HG02759 (cell line): ENCODE measurements around the gene GIPC3.
A peak's percentile ranks its signal among the peaks of the same experiment; 100 is the strongest.
"Not testable (repeated sequence)": the region's sequence is repeated elsewhere in the genome, so short reads cannot be mapped to it uniquely, and the experiment has no call there.

Experiments used
- ATAC-seq: cut with Tn5 transposase; IDR thresholded peaks from one replicate; pipeline ENCODE4 v1.9.1; 2021; ENCODE audit warnings: mild to moderate bottlenecking, moderate library complexity; ENCODE audit not compliant: unreplicated experiment

Gene GIPC3

DNA sequence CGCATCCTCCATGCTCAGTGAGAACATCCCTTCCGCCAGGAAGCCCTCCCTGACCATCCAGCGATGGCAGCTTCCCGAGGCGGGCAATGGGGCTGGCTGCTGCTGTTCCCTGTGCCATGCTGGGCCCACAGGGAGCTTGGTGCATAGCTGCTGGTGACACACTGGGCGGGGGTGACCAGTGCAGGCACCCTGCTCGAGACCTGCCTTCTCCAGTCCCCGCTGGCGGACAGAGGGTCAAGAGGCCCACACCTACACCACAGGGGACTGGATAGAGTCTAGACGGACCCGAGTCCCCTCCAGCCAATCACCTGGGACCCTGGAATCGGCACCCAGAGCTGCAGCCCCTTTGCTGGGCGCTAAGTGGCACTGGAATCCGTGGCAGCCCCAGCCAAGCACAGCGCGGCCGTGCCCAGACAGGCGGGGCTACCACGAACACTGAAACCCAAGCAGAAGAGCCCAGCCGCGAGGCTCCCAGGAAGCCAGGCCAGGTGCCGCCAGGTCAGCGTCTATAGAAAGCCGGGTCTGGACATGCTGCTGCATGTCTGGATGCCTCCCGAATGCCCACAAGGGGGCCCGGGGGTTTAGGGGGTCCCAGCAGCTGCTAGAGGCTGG lies 30.4 kb downstream of the GIPC3 start:
- no peak for ATAC-seq

DNA sequence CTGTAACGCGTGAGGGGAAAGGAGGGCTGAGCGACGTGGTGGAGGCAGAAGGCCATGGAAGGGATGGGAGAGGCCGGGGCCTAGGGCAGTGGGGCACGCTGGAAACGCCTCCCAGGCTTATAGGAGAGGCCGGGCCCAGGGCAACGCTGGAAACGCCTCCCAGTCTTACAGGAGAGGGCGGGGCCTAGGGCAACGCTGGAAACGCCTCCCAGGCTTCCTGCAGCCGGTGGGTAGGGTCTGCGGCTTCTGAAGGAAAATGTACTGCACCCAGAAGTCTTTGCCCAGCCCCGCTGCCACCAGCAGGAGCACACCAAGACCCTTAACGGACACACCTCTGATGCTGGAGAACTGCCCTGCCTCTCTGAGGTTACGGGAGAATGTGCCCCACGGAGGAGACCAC lies 32.2 kb downstream of the GIPC3 start:
- ATAC-seq: no peak

DNA sequence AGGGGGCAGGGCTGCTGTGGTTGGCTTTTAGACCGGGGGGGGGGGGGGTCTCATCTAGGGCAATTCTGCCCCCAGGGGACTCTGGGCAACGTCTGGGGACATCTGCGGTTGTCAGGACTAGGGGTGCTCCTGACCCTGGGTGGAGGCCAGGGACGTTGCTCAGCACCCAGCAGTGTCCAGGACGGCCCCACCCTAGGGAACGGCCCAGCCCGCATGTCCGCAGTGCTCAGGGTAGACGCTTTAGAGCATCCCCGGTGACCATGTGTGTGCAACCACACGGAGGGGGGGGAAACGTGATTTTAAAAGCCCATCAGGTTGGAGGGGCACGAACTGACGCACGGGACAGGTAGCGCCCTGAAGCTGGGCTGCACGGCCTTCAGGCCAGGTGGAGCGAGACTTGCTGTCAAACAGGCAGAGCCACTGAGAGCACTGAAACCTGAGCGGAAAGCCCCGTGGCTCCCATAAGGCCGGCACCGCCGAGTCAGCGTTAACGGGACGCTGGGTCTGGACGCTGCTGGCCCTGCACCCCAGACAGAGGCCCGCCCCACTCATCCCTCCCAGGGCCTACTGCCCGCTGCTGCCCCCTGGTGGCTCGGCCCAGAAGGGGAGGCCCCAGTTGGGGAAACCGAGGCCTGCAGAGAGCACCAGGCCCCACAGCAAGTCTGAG lies 33.0 kb downstream of the GIPC3 start:
- ATAC-seq: peak; percentile 64

DNA sequence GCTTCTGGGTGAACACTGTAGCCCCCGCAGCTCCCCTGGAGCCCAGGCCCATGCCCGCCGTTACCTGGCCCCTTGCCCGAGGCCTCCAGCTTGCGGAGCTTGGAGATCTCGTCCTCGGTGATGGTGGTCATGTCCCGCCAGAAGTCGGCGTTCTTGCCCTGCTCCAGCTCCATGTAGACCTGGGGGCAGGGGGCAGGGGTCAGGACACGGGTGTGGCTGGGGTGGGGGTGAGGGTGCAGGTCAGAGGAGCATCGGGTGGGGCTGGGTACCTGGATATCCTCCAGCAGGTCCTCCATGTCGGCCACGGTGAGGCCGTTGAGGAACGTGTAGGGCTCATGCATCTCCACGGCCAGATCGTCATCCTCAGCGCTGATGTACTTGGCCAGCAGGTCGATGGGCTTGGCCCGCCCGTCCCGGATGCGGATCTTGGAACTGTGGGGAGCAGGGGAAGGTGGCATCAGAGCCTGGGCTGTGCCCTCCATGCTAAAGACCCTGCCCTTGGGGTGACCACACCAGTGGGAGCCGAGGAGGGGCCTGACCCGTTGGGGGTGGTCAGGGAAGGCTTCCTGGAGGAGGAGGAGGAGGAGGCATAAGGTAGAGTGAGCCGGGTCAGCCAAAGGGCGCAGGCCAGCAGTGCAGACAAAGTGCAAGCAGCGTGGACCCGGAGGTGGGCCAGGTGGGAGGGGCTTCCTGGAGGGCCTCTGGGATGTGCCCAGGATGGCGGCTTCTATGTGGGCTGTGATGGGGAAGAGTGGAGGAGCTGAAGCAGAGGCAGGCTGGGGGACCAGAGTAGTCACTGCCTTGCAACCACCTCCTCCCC lies 33.7 kb downstream of the GIPC3 start:
- no peak for ATAC-seq

DNA sequence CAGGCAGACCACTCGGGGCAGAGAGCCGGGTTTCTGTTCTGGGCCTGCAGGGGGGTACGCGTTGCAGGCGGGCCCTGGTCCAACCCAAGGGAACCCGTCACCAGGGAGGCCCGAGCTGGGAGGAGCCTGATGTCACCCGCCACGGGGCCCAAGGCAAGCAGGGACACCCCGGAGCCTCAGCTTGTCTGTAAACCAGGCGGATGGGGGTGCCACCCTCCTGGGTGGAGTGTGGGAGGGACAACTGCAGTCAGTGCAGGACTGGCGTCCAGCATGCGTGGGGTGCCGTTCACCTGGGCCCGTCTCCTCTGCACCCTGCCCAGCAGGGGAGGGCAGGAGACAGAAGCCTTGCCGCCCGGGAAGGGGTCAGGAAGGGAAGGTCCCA lies 34.3 kb downstream of the GIPC3 start:
- ATAC-seq: no peak

DNA sequence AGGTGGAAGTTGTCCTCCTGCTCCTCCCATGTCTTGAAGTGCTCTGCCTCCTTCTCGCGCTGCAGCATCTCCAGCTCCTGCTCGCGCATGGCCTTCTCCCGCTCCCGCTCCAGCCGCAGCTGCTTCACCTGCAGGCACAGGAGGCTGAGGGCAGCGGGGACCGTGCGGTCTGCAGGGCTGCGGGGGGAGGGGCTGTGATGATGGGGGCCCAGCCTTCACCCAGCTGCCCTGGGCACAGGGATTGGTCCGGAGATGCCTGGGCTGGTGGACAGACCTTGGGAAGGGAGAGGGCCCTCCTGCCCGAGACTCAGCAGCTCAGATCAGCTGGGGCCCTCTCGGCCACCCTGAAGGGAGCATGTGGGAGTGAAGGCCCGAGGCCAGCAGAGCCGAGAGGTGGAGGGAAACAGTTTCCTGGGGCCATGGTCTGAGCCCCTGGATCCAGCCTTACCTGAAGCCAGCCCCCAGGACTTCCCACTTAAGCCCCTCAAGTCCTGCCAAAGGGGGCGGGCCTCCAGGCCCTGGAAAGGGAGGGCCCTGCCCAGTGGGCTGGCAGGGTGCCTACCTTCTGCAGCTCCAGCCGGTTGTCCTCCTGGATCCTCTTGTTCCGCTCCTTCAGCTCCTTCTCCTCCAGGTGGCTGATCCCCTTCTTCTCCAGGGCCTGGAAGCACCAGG lies 35.0 kb downstream of the GIPC3 start:
- no peak for ATAC-seq

DNA sequence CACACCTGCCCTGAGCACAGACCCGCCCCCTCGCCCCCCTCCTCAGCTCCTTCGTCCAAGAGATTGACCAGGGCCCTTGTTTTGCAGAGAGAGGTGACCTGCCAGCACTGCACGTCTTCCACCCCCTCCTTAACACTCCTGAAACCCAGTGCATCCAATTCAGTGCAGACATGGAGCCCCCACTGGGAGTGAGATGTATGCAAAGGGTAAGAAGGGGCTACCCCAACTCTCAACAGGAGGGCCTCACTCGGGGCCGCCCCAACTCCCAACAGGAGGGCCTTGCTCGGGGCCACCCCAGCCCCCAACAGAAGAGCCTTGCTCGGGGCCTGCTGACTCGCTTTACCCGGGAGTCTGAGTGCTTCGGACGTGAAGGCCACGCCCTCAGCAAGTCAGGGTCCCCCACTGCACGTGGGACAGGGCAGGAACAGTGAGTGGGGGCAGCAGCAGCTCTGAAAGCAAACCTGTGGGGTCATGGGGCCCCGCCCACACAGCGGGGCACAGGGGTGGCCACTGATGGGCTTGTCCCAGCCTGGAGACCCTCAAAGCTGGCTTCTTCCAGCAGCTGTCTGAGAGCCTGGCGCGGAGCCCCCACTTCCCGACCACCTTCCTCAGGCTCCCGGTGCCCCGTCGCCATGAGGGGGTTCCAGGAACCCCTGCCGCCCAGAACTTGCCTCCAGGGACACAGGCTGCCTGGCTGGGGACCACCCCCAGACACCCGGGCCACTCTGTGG lies 35.7 kb downstream of the GIPC3 start:
- ATAC-seq: no peak

DNA sequence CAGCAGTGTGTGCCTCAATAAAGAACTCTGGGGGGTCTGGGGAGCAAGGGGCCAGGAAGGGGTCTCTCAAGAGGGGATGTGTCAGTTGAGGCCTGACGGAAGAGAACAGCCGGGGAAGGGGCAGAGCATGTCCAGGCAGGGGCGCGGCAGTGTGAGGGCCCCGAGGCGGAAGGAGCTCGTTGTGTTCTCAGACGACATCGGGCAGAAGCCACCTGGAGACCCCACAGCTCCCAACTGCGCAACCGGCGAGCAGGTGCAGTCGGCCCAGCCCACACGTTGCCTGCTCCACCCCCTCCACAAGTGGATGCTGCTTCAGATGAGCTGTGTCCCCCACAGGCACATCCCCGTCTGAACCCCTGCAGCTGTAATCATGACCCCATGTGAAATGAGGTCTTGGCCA lies 36.4 kb downstream of the GIPC3 start:
- ATAC-seq: no peak

DNA sequence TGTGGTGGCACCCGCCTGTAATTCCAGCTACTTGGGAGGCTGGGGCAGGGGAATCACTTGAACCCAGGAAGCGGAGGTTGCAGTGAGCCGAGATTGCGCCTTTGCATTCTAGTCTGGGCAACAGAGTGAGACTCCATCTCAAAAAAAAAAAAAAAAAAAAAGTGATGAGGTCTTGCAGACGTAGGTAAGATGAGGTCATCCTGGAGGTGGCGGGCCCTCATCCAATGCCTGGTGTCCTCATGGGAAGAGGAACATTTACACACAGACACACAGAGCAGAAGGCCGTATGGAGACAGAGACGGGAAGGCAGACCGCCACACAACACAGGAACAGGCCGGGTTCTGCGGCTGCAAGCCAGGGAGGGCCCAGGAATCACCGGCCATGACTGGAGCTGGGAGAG lies 36.9 kb downstream of the GIPC3 start:
- ATAC-seq: no peak

DNA sequence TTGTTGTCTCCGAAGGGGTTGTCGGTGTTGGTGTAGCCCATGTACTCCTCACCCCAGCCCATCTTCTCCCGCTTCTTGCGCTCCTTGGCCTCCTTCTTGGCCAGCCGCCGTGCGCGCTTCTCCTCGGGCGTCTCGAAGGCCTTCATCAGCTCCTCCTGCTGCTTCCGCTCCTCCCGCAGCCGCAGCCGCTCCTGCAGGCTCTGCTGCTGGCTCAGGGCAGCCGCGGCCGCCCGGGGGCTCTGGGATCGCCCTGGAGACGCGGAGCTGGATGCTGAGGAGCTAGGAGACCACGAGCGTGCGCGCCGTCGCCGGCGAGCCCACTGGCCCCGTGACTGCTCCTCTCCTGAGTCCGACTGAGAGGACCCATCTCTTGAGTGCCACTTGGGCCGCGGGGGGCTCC lies 38.4 kb downstream of the GIPC3 start:
- ATAC-seq: no peak

DNA sequence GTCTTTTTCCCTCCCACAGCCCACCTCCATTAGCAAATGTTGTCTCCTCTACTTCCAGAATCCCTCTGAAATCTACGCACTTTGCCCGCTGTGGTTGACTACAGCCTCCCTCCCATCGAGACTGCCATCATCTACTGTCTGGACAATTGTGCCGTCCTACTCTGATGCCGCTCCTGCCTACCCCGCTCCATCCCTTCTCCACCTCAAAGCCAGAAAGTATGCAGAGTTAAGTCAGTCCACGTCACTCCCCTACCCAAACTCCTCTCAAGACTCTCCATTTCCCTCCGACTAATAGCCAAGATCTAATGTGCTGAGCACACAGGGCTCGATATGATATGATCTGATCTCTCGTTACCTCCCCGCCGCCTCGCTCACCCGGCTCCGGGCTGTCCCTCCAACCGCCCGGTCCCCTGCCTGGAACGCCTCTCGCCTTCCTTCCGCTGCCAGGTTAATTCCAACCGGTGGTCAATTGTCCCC lies 40.8 kb downstream of the GIPC3 start:
- no peak for ATAC-seq

DNA sequence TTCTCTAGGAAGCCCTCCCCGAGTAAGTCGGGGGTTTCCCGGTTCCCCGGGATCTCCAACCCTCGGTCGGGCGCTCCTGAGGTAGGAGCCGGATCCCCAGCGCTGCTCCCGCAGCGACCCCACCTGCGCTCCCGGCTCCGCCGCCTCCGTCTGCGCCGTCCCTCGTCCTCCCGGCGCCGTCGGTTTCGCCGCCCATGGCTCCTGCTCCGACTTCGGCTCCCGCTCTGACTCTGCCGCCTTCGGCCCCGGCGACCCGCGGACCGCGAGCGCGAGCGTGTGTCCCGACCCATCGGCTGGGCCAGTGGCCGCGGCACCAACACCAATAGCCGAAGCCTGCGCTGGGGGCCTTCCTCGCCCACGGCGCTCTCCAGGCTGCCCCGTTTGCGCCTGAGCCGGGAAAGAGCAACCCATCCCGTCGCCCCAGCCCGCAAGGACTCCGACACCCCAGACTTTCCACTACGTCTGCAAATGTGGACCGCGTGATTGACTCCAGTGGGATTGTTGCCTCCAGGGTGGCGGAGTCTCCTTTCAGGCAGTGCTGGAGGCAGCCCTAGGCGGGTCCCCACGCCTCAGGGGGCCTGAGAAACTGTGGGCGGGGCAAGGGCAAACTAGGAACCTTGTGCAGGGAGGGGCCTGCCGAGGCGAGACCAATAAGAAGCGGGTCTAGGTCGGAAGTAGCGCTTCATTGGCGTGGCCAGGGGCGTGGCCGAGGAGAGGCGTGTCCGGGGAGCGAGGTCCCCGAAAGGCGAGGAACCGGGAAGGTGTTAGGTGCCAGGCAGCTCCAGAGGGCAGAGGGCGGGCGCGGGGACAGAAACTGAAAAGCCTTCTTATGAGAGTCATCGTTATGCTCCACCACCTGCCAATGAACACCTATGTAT lies 41.4 kb downstream of the GIPC3 start, which contains the start of gene CACTIN:
Gene CACTIN, minus strand, starts transcription at position 318 of the 878 bp plus-strand sequence. Its CDS starts 28 bp downstream, at position 290.
- ATAC-seq: peak; percentile 89

DNA sequence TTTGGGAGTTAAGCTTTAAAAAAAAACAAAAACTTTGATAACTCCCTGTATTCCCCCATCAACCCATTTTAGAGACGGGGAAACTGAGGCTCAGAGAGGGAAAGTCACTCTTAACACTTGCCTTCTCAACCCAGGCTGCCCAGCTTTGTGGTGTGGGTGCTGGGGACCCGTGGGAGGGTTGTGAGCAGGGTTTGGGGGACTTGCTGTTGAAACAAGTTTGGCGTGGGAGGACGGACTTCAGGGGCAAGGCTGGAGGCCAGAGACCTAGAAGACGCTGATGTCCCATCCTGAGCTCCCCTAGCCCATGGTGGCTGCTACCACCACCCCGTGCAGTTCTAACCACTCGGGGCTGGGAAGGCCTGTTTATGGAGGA lies 42.1 kb downstream of the GIPC3 start:
- ATAC-seq: no peak

DNA sequence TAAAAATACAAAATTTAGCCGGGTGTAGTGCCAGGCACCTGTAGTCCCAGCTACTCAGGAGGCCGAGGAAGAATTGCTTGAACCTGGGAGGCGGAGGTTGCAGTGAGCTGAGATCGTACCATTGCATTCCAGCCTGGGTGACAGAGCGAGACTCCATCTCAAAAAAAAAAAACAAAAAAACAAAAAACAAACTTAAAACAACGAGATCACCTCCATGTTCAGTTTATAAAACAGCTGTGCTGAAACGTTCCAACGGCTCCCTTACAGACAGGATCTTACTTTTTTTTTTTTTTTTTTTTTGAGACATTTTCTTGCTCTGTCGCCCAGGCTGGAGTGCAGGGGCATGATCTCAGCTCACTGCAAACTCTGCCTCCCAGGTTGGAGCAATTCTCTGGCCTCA lies 43.5 kb downstream of the GIPC3 start:
- not testable (repeated sequence) for ATAC-seq

DNA sequence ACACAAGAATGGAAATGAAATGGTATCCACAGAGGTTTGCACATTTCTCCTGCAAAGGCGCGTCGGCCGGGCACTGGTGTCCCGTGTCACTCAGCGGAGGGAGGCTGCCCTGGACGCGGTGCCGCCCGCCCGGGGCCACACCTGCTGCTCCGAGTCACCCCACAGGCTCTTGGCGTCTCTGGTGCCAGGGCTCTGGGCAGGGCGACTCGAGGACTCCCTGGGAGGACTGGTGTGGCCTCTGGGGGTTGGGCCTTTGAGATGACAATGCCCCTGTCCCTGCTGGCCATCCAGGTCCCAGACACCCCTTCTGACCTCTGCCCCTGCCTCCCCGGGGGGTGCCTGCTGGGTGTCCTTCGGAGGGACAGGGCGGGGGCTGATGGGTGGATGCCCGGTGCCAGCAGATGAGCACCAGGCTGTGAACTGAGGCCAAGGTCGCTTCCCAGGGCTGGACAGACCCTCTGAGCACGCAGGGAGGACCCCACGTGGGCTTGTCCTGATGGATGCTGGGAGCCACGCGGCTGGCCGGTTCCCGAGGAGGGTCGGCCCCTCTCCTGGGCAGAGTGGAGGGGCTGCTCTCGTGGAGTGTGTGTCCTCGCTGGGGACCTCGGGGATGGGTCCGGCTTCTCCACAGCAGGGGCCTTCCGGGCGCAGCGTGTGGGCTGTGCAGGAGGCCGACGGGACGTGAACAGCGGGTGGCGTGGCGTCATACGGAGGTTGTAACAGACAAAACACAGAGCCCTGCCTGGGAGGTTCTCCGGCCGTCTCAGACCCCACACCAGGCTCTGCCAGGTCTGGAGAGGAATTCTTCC lies 46.0 kb downstream of the GIPC3 start:
- ATAC-seq: no peak

DNA sequence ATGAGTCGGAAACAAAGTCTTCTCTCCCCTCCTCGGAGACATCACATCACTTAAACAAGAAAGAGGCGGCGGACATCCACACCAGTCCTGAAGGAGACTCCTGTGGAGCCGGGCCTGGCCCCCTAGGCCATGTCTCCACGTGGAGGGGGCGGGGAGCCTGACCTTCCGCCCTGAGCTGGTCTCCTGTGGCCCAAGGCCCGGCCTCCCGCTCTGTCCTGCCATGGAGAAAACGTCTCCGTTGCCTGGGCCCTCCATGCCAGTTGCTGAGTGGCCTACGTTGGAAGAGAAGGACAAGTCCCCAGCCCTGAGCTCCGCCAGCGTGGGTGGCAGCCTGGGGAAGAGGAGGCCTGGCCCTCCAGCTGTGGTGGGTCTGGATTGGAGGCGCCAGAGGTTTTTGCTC lies 46.8 kb downstream of the GIPC3 start:
- ATAC-seq: no peak

DNA sequence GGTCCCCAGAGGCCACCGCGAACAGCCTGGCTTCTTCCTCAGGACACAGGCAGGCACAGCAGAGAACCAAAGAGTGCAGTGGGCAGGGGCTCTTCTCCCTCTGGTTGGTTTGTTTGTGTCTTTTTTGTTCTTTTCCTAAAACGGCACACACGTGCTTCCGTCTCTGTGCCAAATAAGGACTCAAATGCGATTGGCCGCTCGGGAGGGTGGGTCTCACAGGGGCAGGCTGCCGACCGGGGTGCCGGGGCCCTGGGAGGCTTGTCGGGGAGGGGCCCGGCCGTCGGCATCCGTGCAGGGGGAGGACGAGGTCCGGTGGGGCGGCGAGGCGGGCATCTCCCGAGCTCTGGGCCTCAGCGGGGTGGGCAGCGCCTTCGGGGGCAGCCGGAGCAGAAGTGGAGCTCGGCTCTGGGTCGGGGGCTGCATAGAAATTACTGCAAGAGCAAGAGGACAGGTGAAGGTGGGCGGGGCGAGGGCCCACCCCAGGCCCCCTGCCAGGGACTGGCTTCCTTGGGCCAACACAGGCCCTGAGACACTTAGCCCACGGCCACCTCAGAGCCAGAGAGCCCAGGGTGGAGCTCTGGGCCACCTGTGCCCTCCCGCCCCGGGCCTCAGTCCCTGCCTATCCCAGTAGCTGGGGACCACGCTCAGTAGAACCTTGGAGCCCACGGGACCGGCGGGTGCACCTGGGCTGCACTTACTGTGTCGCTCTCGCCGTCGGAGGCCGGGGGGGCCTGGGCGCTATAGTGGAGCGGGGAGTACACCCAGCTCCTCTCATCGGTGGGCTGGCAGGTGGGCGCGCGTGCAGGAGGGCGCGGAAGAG lies 47.7 kb downstream of the GIPC3 start:
- ATAC-seq: no peak

DNA sequence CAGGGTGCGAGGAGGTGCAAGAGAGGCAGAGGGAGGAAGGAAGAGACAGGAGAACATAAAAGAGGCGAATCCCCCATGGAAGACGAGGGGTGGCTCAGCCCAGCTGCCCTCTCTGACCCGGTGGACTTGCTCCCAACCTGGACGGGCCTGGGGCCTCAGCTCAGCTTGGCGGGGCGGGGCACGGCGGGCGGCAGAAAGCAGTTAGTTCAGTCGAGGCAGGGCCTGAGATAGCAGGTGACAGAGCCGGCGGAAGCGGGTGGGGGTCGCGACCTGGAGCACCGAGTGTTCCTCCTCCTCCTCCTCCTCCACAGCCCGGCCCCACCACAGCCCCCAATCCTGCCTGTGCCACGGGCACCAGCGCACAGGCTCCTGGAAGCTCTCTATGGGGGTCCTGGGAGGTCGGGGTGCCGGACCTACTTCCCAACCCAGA lies 48.3 kb downstream of the GIPC3 start:
- no peak for ATAC-seq
